Osteocyte (in vitro differentiated cells): Measurements from ENCODE around the gene CLMP. TPM values are rescaled to one million over a fixed set of nuclear protein-coding genes. Genes with fewer than 3 reads are reported as not detected.

Experiments
- DNase-seq: peaks from one replicate; pipeline ENCODE4 v3.0.0; 2021; ENCODE audit warnings: mixed read lengths; ENCODE audit not compliant: unreplicated experiment; ENCODE audit errors: extremely low spot score
- H3K27ac Mint-ChIP-seq: one replicate; pipeline ENCODE4 v1.8.0; 2021; ENCODE audit warnings: mild to moderate bottlenecking, mixed read lengths; ENCODE audit not compliant: unreplicated experiment
- H3K27me3 Mint-ChIP-seq: one replicate; pipeline ENCODE4 v1.8.0; 2021; ENCODE audit warnings: mixed read lengths; ENCODE audit not compliant: unreplicated experiment
- H3K36me3 Mint-ChIP-seq: one replicate; pipeline ENCODE4 v1.8.0; 2021; ENCODE audit warnings: mixed read lengths; ENCODE audit not compliant: unreplicated experiment
- H3K4me1 Mint-ChIP-seq: one replicate; pipeline ENCODE4 v1.8.0; 2021; ENCODE audit warnings: mixed read lengths; ENCODE audit not compliant: unreplicated experiment
- H3K4me3 Mint-ChIP-seq: one replicate; pipeline ENCODE4 v1.8.0; 2021; ENCODE audit warnings: mild to moderate bottlenecking, moderate library complexity, mixed read lengths; ENCODE audit not compliant: unreplicated experiment
- H3K9me3 Mint-ChIP-seq: one replicate; pipeline ENCODE4 v1.8.0; 2021; ENCODE audit warnings: mixed read lengths; ENCODE audit not compliant: unreplicated experiment
- total RNA-seq: library from RNA; stranded (reverse); gene quantifications from 2 replicates; pipeline ENCODE4 v1.2.1, GENCODE V29; 2021
- TF ChIP-seq, protein P1 (sequence below): fragments of 200-600 bp; sonication (generic); IDR thresholded peaks from 2 replicates; pipeline ENCODE4 v1.5.0; 2021; ENCODE audit warnings: antibody characterized with exemption, mild to moderate bottlenecking, moderate library complexity

CLMP gene
- total RNA-seq, 1 donor from 2014 or later: 24.8 TPM

DNA sequence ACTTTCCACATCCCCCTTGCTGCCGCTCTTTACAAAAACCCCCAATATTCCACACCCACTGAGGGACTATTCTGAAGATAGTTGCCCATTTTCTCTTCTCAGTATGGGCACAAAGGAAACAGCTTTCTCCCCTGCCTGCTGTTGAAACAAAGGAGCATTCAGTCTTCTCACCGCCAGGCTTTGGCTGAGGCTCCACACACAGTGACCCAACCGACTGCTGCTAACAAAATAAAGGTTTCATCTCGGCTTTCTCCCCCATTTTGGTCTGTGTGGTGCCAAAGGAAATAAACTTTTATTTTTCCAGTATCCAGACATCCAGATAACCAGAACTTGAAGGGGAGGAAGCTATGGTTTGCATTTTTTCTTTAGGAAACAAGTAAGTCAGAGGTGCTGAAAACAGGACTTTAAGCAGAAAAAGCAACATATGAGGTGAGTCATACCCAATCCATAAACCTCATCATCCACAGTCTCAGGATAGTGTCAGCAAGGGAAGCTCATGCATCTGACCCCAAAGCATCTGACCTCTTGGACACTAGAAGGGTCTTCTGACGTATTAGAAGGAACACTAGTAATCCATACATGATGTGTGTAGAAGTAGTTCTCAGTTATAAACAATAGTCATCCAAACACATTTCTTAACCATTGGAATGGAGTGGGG is 6.4 kb downstream of the CLMP start:
- DNase-seq: no peak
- Mint-ChIP-seq H3K4me1 (peaks cover 48% of the 10 kb centered on the region), H3K27ac (peak overlapping the region; percentile 92), H3K9me3 (no peaks in the 10 kb centered on the region), H3K4me3 (peak overlapping the region; percentile 70), H3K27me3 (no peaks in the 10 kb centered on the region), H3K36me3 (no peaks in the 10 kb centered on the region)
- TF ChIP-seq, protein P1, sequence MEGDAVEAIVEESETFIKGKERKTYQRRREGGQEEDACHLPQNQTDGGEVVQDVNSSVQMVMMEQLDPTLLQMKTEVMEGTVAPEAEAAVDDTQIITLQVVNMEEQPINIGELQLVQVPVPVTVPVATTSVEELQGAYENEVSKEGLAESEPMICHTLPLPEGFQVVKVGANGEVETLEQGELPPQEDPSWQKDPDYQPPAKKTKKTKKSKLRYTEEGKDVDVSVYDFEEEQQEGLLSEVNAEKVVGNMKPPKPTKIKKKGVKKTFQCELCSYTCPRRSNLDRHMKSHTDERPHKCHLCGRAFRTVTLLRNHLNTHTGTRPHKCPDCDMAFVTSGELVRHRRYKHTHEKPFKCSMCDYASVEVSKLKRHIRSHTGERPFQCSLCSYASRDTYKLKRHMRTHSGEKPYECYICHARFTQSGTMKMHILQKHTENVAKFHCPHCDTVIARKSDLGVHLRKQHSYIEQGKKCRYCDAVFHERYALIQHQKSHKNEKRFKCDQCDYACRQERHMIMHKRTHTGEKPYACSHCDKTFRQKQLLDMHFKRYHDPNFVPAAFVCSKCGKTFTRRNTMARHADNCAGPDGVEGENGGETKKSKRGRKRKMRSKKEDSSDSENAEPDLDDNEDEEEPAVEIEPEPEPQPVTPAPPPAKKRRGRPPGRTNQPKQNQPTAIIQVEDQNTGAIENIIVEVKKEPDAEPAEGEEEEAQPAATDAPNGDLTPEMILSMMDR: peak; percentile 25

DNA sequence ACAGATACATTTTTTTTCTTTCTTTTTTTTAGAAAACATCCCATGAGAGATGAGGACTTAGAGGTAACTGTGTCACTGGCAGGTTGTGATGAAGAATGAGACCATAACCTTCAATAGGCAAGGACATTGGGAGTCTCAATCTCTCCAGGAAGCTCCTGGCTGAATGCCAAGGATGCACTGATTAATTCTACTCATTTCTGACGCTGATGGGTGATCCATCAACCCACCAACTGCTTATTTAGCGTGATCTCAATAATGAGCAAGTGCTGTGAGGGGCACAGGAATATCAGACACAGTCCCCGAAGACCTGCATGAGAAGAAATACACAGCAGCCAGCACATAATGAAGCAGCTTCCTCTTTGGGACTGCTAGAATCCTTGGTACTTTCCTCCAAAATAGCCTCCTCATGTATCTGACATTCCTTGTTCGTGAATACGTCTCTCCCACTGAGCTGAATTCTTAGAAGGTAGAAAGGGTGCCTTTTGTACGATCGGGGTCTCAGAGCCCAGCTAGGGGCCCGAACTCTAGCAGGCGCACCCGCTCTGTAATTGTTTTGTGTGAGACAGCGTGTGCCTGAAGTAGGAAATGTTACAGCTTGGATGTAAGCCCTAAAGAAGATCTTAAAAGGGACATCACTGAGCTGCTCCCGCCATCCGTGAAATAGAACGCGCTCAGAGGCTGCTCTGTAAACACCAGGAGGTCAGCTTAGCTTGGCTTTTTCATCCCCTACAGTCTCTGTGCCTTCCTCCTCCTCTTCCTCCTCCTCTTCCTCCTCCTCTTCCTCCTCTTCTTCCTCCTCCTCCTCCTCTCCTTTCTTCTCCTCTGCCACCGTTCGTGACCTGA is 7.2 kb downstream of the CLMP start:
- DNase-seq: no peak
- Mint-ChIP-seq H3K27me3 (no peaks in the 10 kb centered on the region), H3K27ac (peak overlapping the region; percentile 92), H3K4me1 (peaks cover 44% of the 10 kb centered on the region), H3K36me3 (no peaks in the 10 kb centered on the region), H3K9me3 (no peaks in the 10 kb centered on the region), H3K4me3 (peak overlapping the region; percentile 70)
- TF ChIP-seq, protein P1: no peak

DNA sequence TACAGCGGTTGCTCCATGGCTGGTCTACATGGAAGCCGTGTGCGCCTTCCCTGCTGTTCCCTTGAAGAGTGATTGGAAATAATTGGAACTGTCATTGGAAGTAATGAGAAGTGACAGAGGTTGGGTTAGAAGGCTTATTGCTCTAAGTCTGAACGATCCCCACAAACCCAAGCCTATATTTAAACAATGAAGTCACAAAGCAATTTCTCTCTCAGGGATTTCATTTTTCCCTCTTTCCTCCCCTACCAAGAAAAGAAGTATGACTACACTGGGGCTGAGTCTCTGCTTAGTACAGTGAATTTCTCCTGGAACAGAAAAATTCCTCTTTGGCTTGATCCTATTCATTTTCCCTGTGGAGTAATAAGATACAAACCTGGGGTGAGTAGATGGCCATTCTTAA is 7.8 kb downstream of the CLMP start:
- H3K4me1 Mint-ChIP-seq: peaks cover 41% of the 10 kb centered on the region
- H3K36me3 Mint-ChIP-seq: no peaks in the 10 kb centered on the region
- H3K27me3 Mint-ChIP-seq: no peaks in the 10 kb centered on the region
- H3K9me3 Mint-ChIP-seq: no peaks in the 10 kb centered on the region
- TF ChIP-seq, protein P1: no peak
- H3K4me3 Mint-ChIP-seq: no peak overlapping the region
- peak overlapping the region; percentile 92 for H3K27ac Mint-ChIP-seq
- no peak for DNase-seq

DNA sequence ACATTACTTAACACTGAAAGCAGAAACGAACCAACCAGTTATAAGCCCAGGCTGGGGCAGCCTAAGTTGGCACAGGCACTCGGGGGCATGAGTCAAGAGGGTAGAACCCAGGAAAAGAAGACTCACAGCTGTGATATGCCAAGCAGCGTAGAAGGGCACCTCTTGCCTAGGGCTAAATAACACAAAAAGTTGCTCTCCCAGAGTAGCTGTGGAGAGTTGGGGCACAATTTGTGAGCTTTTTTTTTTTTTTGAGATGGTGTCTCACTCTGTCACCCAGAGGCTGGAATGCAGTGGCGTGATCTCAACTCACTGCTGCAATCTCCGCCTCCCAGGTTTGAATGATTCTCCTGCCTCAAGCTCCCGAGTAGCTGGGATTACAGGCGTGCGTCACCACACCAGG is 8.8 kb downstream of the CLMP start:
- no peak overlapping the region for H3K27ac Mint-ChIP-seq
- DNase-seq: no peak
- H3K36me3 Mint-ChIP-seq: no peaks in the 10 kb centered on the region
- H3K9me3 Mint-ChIP-seq: no peaks in the 10 kb centered on the region
- TF ChIP-seq, protein P1: no peak
- no peaks in the 10 kb centered on the region for H3K27me3 Mint-ChIP-seq
- peaks cover 48% of the 10 kb centered on the region for H3K4me1 Mint-ChIP-seq
- no peak overlapping the region for H3K4me3 Mint-ChIP-seq

DNA sequence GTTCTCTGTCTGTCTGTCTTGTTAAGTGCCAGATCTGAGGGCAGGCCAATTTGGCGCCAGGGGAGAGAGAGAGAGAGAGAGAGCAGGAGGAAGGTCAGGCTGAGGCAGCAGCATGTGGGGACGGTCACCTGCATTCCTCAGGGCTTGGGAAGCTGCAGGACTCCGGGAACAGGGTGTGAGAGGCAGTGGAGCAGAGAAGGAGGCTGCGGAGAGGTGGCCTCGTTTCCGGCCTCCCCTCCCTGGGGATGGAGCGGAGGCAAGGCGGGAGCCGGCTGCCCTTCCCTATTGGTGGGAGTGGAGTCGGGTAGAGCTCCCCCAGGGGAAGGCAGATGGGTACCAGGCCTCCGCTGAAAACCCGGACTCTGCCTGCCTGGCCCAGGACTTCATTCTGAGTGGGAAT is 9.7 kb downstream of the CLMP start:
- TF ChIP-seq, protein P1: no peak
- H3K4me3 Mint-ChIP-seq: no peak overlapping the region
- H3K4me1 Mint-ChIP-seq: peaks cover 56% of the 10 kb centered on the region
- H3K27me3 Mint-ChIP-seq: no peaks in the 10 kb centered on the region
- H3K36me3 Mint-ChIP-seq: peaks cover 2% of the 10 kb centered on the region
- H3K9me3 Mint-ChIP-seq: no peaks in the 10 kb centered on the region
- DNase-seq: no peak
- H3K27ac Mint-ChIP-seq: no peak overlapping the region
